Skeletal muscle cell (primary cell): ENCODE data around the gene SLC25A4.
"Not testable (repeated sequence)": the region's sequence is repeated elsewhere in the genome, so short reads cannot be mapped to it uniquely, and the experiment has no call there.

Experiments used
- DNase-seq: peaks from one replicate; pipeline ENCODE4 v3.0.0-alpha.2; 2010; ENCODE audit warnings: low read depth
- H3K4me3 ChIP-seq: 2 replicates; pipeline ENCODE4 v1.5.1; 2011; ENCODE audit warnings: low read depth, mild to moderate bottlenecking, control low read depth, low read length, moderate library complexity

Gene SLC25A4

DNA sequence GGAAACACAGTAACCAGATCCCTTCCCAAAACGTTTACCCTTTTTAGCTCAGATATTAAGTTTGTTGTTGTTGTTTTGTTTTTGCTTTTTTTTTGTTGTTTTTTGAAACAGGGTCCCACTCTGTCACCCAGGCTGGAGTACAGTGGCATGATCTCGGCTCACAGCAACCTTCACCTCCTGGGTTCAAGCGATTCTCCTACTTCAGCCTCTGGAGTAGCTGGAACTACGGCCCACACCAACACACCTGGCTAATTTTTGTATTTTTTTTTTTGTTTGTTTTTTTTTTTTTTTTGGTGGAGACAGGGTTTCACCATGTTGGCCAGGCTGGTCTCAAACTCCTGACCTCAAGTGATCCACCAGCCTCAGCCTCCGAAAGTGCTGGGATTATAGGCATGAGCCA lies 23.6 kb upstream of the SLC25A4 start:
- not testable (repeated sequence) for H3K4me3 ChIP-seq, DNase-seq

DNA sequence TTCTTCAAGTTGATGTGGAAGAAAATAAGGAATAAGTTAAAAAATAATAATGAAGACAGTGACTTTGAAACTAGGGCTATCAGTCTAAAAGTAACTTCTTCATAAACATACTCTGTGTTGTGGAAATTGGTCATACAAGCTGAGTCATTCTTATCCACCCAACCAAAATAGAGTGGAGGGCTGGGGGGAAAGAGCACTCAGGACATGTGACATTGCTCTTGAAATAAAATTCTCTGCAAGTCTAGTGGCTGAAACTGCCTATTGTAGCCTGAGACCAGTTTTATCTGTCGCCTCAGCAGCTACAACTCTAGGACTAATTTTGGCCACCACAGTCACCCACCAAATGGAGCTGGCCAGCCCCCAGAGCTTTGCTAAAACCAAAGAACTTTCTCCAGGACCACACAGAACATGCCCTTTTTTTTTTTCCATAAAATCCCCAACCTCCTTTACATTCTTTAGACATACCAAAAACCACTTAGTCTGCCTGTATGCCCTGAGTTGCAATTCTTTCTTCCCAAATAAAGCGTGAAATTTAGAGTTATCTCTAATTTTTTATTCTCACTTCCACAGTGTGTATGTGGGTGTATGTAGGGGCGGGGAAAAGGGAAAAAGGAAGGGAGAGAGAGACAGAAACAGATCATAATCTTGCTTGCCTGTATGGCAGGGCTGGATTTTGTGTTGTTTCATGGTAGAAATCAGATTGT lies 23.0 kb upstream of the SLC25A4 start:
- H3K4me3 ChIP-seq, result no peak overlapping the region
- no peak for DNase-seq

DNA sequence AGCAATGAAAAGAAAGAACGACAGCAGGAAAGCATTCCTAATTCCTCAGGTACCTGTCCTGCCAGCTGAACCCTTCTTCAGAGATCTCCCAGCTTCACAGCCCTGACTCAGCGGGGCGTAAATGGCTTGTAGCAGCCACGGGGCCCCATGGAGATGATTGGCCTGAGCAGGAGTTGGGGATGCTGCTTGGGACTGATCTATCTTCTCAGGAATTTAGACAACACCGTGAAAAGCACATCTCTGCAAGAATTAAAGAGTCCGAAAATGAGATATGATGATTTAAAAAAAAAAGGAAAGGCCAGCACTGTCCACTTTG lies 22.5 kb upstream of the SLC25A4 start:
- no peak for DNase-seq
- no peak overlapping the region for H3K4me3 ChIP-seq

DNA sequence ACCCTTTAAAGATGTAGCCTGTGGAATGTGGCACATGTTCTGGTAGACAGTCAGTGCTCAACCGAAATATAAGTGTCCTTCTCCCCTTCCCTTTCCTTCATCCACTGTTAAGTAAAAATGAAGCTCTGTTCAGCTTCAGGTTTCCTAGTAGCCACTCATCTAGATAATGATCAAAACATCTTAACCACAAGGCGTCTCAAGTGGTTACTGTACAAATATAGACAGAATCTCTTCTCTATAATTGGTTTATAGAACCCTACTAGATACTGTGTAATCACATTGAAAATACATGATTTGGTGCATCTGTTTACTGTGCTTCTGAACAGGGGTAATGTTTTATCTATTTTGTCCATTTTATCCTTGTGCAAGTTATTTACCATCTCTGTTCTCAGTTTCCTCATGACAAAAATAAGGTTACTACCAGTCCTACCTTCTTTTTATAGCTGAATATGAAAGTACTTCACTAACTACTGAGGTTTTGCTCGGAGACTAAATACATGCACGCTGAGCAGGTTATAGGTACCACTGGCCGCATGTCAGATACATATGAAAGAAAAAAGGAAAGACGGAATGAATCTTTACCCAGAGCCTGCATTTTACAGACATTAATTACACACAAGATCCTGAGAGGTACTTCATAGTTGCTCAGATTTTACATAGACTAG lies 20.3 kb upstream of the SLC25A4 start:
- DNase-seq, result no peak
- no peak overlapping the region for H3K4me3 ChIP-seq

DNA sequence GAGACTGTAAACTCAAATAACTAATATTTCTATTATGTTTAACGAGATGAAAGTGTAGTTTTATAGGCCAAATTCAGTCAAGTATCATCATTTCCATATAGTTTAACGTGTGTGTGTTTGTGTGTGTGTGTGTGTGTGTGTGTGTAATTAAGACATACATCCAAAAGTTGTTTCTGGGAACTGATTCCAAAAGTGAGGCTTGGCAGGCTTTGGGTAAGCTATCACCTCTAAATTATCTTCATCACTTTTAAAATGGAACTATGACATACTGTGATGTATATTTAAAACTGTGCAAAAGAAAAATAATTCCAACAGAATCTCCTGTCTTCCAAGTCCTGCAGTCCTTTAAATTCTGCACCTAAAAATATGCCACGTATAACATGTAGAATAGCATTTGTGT lies 19.1 kb upstream of the SLC25A4 start:
- DNase-seq, result no peak
- no peak overlapping the region for H3K4me3 ChIP-seq

DNA sequence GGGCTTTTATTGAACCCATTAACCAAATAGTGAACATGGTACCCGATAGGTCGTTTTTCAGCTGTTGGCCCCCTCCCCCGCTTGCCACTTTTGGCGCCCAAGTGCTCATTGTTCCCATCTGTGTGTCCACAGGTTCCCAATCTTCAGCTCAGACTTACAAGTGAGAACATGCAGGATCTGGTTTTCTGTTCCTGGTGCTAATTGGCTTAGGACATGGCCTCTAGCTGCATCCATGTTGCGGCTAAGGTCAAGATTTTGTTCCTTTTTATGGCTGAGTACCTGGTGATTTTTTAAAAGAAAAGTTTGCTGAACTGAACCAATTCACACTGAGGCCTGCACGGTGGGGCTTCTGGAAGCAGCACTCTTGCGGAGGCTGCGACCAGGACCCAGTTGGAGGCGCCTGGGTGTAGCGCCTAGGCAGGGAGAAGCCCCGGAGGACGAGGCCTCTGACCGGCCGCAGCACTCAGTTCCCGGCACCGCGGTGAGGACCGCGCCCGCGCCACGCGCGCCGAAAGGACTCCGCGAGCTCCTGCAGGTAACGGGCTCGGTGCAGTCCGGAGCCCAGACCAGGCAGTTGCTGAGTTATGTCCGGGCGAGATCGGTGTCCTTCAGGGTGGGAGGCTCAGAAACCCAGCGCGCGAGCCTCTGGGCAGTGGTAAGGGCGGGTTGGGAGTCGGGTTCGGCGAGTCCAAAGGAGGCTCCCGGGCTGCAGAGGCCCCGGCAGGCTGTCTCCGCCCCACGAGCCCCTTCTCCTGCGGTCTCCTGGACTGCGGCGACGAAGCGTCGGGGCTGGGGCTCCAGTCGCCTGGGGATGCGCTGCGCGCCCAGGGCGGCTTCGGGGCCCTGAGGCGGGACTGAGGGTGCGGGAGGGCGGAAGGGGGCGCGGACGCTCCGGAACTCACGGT lies 15.8 kb upstream of the SLC25A4 start:
- H3K4me3 ChIP-seq, result peak overlapping the region; percentile 57
- DNase-seq, result no peak

DNA sequence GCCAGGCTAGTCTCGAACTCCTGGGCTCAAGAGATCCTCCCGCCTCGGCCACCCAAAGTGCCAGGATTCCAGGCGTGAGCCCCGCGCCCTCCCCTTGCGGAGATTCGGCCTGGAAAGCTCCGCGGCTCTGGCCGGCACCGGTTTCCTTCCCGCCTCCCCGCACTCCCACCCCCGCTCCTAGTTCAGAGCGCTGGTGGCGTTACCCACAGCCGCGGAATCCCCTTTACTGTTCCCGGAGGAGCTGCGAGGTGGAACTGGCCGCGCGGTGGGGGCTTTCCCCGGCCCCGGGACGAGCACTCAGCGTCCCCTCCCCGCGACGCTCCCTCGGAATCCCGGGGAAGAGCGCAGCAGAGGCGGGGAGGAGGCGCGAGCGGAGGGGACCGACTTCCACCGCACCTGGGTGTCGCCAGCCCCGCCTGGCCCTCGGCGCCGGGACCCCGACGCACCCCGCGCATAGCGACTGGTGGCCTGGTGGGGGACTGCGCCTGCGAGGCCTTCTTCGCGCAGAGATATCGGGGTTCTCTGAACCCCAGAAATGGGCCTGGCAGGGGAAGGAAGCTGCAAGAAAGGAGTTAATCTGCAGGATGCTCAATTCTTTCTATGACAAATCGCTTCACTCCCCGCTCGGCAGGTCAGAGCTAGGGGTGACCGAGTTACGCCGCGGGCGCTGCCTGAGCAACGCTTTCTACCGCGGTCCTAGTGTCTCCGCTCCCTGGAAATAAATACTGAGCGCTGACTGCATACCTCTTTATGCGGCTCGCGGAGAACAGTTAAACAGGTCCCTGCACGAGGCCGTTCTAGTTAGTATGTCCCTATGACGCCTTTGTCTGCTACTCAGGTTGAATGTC lies 14.6 kb upstream of the SLC25A4 start:
- peak overlapping the region; percentile 57 for H3K4me3 ChIP-seq
- DNase-seq, result no peak

DNA sequence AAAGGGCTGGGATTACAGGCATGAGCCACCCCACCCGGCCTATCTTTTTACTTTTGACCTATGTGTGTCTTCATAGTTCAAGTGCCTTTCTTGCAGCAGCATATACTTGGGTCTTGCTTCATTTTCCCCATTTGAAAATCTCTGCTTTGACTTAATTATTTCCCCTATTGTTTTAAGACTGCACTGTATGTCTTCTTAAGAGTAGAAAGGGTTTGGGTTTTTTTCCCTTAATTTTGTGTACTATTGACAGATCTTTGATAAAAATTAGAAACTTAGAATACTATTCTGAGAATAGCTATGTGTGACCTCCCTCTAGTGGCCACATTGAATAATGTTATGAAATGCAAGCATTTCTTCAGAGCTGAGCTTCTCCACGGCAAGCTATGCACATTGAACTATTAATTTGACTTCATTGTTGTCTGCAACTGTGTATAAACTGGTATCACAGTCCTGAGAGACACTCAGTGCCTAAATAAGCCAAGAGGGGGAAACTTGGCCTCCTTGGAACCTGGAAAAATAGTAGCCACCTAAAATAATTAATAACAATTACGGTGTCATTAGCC lies 8.7 kb upstream of the SLC25A4 start:
- H3K4me3 ChIP-seq, result no peak overlapping the region
- DNase-seq, result no peak

DNA sequence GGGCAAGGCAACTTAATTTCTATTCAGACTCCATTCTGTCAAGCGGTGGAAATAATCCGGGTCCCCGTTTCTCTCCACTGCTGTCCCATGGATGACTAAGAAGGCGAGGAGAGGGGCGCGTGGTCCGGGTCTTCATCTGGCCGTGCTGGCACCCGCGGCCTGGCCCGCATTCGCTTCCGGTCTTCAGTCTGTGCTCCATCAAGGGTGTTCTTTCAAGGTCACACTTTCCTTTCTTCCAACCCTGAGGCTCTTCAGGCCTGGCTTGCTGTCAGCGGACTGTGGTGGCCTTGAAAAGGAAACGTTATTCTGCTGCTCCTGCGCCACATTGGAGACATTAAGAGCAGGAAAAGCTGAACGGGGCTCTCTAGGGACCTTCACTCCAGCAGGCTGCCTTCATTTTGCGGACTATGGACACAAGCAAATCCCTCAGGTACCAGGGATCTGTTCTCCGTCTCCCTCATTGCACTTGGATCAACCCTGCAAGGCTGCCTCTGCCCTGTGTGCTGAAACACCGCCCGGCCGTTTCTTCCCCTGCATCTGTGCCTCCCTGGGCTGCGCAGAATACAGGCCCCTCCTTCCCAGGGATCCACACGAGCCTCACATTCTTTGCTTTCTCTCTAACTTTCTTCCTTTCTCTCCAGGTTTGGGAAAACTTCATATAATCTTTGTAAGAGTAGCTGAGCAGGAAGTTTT lies 5.7 kb upstream of the SLC25A4 start:
- no peak for DNase-seq
- no peak overlapping the region for H3K4me3 ChIP-seq

DNA sequence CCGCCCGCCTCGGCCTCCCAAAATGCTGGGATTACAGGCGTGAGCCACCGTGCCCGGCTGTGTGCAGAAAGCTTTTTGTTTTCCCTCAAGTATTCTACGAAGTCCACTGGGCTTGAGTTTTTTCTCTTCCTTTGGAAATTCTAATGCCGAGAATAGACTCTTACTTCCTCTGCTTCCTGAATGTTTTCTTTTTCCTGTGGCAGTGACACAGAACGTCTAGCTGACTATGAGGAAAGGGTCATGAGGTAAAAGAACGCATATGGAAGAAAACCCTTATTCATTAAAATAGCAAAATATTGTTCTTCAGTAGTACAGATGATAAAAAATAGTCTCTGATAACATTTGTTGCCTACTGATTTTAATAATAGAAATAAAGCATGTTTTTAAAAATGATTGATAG lies 4.9 kb upstream of the SLC25A4 start:
- H3K4me3 ChIP-seq, result no peak overlapping the region
- no peak for DNase-seq

DNA sequence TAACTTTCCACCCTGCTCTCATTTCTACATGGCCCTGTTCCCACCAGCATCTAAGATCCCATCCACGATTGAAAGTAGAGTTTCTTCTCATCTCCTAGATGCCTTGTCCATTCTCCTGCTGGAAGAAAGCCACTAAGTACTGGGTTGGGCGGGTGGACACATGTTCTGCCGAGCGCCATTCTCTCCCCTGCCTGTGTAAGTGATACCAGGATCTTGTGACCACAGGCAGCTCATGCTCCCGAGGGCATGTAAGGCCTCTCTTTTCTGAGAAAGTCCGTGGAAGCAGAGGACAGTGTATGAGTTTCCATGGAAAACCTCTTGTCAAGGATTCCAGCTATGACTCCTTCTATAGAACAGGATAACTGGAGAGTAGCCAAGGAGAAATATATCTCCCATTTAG lies 3.3 kb upstream of the SLC25A4 start:
- no peak for DNase-seq
- H3K4me3 ChIP-seq, result no peak overlapping the region

DNA sequence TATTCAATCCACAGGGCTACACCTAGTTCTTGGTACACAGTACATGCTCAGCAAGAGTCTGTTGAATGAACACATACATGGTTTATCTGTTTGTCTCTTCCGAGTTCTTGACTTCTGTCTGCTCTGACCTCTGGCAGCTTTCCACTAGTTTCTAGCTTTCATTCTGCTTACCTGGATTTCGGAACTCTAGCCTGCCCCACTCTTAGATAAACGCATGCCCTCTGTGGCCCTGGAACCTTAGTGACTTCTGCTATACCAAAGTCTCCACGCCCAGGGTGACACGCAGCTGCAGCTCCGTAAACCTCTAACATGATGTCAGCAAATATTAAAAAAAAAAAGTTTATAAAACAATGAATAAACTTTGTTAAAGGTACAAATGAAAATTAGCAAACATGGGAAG lies 1.3 kb upstream of the SLC25A4 start:
- DNase-seq, result no peak
- no peak overlapping the region for H3K4me3 ChIP-seq

DNA sequence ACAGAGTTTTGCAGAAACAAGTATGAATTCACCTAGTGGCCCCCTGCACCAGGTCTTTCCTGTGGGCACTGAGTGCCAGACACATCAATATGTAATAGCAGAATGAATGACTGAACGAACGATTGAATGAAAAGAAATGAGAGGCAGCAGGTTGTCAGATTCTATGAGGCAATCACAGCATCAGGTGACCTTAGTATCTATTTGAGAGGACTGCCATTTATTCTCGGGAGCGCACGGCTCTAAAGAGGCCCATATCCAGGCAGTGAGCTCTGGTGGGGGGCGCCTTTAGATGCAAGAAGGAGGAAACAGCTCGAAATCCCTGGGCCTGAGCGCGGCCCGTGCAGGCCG lies 528 bp upstream of the SLC25A4 start:
- no peak for DNase-seq
- H3K4me3 ChIP-seq, result peak overlapping the region; percentile 68

DNA sequence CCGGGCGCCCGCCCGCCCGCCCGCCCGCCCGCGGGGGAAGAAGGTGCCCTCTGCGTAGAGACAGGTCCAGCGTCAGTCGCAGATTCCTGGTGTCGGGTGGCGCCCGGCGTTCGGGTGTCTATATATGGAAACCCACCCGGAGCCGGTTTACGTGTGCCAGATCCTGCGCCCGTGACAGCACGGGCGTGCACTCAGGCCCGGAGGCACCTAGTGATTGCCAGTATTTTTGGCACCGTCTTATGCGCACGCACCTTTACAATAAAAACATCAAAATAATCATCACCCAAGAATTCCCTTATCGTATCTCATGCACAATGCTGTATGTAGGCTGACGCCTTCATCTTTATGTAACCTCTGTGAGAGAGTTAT lies 519 bp downstream of the SLC25A4 start:
- peak overlapping the region; percentile 68 for H3K4me3 ChIP-seq
- DNase-seq, result no peak

DNA sequence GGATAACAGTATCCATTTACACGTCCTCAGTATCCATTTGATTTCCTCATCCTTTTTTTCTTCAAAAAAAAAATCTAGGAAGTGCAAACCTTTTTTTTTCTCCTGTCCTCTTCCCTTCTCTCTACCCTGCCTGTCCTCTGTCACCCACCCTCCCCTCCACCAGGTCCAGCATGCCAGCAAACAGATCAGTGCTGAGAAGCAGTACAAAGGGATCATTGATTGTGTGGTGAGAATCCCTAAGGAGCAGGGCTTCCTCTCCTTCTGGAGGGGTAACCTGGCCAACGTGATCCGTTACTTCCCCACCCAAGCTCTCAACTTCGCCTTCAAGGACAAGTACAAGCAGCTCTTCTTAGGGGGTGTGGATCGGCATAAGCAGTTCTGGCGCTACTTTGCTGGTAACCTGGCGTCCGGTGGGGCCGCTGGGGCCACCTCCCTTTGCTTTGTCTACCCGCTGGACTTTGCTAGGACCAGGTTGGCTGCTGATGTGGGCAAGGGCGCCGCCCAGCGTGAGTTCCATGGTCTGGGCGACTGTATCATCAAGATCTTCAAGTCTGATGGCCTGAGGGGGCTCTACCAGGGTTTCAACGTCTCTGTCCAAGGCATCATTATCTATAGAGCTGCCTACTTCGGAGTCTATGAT lies 1.7 kb downstream of the SLC25A4 start:
- no peak for DNase-seq
- no peak overlapping the region for H3K4me3 ChIP-seq

DNA sequence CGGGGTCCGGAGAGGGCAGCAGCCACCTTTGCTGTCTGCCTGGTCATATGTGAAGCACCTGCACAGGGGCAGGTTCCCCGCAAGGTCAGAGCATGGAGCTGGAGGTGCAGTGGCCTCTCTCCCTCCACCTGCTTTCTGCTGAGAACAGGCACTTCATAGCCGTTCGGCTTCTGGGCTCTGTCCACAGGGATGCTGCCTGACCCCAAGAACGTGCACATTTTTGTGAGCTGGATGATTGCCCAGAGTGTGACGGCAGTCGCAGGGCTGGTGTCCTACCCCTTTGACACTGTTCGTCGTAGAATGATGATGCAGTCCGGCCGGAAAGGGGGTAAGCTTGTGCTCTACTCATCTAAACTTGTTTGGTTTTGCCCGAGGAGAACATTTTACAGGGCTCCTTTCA lies 2.5 kb downstream of the SLC25A4 start:
- no peak for DNase-seq
- no peak overlapping the region for H3K4me3 ChIP-seq

DNA sequence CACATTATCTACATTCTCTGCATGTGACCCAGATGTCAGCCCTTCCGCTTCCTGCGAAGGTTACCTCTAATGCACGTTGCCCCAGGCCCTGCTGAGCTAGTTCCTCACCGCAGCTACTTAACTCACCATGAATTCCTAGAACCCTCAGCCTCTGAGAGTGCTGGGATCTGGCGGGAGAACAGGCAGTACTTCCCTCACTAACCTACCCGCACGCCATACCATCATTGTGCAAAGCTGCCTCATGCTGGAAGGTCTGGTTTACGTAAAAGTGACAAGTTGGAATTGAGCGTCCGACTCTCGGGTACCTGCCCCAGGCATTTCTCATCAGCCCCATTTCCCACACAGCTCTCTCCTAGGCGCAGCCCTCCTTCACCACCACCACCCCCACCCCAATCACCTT lies 6.3 kb downstream of the SLC25A4 start:
- DNase-seq, result no peak
- no peak overlapping the region for H3K4me3 ChIP-seq

DNA sequence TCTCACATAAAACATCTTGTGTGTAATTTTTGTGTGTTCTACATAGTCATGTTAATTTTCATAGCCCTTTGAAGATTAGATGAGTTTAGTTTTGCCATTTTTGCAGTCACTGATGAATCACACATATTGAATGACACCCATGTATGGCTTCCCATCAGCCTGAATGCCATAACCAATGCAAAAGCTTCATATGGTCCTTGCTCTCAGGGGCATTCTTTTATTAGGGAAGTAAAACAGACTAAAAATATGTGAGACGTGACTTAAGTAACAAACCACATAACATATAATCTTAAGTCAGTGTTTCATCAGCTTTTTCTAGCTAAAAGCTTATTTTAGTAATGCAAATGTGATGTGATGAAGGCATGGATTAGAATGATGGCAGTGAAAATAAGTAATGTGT lies 8.2 kb downstream of the SLC25A4 start:
- DNase-seq, result no peak
- no peak overlapping the region for H3K4me3 ChIP-seq
